HG03025 (cell line): ENCODE measurements around the gene UNC13C.
A peak's percentile ranks its signal among the peaks of the same experiment; 100 is the strongest.

Experiments
- ATAC-seq: cut with Tn5 transposase; IDR thresholded peaks from one replicate; pipeline ENCODE4 v1.9.1; 2021; ENCODE audit warnings: mild to moderate bottlenecking, moderate library complexity; ENCODE audit not compliant: unreplicated experiment, low FRiP score

UNC13C gene

DNA sequence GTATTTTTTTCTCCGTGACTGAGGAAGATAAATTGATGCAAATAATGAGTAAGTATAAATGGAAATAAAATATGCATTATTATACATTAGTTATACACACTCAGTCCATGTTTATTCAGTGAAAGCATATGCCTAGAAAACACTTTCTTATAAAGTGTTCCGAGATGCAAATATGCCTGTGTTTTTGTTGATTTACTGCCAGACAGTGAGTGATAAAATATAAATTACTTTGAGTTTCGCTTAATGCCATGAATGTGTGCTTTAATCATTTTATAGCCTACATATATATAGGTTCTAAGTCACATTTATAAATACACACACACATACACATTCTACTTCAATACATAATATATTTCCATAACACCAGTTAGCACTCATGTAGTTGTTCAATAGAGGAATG, 569.2 kb downstream of the UNC13C start:
- no peak for ATAC-seq

DNA sequence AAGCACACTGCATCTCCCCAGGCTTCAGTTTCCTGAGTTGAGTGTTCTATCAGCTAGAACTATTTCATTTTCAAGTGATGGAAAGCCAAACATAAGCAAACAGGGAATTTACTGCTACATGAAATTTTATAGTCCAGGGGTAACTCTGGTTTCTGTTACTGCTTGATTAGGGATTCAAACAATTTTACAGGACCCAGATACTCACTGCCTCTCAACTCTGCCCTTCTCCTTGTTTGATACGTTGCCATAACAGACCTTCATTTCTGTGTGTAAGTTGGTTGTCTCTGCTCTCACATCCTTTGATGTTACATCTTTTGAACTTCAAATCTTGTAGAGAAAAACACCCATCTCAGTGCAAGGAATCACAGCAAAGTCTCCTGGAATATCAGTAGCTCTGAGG, 572.7 kb downstream of the UNC13C start:
- ATAC-seq = no peak

DNA sequence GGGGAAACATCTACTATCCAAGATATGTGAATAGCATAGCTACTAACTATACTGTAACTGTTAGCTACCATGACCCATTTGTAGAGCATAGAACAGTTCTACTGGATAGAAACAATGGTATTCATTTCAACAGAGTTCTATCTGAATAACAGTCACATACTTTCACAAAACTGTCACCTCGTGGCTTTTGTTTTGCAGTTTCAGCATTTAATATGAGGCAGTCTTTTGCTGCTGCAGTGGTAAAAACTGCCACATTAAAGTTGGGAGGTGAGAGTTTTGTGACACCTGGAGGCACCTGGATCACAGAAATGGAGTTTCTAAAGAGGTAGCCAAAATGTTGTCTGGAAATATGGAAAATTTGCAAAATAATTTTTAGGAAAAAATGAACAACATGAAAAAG, 578.0 kb downstream of the UNC13C start:
- no peak for ATAC-seq

DNA sequence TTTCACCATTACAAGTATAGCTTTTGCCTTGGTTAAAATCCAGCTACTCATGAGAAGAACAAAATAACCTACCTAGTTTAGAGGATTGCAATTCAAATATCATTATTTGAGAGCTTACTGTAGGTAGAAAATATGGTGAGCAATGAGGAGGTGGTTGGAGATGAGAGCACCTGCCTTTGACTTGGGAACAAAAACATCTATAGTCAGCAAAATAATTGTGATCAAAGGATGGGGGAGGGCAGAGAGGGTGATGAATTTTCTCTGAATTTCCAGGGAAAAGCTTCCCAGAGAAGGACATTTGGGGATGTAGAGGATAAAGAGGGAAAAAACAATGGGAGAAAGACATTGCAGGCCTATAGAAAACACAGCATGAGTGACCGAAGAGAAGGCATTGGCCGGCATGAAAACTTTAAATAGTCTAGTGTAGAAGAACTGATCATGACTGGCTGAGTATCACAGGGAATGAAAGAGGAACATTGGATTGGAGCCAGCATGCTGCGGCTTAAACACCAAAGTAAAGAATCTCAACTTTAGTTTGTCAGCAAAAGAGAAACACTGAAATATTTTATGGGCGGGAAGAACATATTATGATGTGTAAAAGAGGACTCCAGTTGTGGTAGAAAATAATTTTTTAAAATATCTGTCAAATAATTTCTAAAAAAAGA, 581.3 kb downstream of the UNC13C start:
- no peak for ATAC-seq

DNA sequence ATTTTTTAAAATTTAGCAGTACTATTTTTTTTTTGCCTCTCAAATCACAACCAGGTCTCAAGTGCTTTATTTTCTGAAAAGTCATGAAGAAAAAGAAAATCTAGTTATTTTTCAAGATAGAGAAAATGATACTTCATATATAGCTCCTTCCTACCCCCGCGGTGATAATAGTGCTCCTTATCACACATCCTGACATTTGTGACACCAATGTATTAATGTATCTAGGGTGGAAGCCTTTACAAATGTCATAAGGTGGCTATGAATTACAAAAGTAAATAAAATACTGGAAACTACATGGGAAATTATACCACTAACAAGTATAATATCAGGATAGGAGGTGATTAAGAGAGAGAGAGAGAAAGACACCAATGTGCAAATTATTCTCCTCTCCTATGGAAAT, 582.2 kb downstream of the UNC13C start:
- ATAC-seq = no peak

DNA sequence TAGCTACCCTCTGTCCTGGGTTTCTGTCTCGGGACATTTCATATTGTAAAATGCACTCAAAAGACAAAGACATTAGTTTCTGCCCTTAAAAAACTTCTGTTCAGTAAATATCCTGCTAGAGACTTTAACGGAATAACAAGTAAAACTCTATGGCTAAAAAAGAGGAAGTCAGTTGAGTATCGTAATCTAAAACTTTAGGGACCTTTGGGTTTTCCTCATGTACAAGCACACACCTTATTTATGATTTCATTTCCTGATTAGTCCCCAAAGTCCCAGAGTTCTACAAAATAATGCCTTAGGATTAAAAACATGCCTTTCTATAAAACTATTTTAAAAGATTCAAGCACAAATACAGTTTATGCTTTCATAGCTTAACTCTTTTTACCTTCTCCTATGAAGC, 585.9 kb downstream of the UNC13C start:
- ATAC-seq = no peak

DNA sequence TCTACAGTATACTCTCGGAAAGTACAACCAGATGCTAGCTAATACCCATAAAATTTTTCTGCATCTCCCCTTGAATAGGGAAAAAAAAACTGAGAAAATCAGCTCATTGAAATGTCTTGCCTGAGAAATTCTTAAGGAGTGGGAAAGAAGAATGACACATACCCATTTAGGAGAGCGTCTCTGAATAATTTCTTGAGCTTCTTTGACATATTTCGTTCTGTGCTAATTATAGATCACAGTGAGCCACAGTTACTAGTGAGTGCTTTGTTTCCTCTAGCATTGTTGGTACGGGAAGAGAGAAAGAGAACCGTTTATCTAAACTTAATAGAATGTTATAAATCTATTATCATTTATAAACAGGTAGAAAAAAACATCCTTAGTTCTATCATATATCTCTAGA, 588.4 kb downstream of the UNC13C start:
- ATAC-seq = no peak

DNA sequence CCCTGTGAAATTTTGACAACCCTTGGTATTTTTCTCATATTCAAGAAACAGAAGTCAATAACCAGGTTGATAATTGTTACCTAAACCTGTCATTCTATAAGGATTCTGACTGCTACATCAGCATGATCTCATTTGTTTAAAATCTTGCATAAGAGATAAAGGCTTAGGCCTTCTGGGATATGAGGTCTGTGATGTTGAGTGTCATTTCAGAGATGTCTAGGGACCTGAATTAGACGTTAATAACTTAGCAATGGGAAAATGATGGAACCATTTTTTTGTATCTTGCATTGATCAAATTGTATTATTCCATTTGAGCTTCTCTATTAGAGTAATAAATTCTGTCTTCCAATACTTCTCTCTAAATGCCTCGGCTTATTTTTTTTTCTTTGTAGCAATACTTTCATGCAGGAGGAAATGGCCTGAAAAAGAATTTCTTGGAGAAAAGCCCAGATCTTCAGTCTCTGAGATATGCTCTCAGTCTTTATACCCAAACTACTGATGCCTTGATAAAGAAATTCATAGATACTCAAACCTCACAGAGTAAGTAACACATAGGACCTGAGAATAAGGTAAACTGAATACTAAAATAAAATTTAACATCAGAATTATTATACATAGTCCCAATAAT, 589.3 kb downstream of the UNC13C start:
- ATAC-seq = no peak

DNA sequence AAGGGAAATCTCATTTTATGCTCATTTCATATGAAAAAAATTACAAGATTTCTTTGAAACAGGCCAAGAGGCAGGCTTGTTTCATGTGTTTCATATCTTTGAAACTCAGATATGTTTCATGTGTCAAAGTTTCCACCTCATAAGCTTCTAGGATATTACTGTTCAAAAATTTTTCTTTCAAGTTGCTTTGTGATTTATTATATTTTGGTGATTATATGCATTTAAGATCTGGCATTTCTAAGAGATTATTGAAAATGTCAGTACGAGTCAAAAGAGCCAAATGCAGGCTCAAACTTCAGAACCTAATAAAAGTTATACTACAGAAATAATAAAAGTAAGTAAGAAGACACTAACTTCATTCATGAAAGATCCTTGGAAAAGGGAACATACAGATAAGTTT, 590.1 kb downstream of the UNC13C start:
- no peak for ATAC-seq

DNA sequence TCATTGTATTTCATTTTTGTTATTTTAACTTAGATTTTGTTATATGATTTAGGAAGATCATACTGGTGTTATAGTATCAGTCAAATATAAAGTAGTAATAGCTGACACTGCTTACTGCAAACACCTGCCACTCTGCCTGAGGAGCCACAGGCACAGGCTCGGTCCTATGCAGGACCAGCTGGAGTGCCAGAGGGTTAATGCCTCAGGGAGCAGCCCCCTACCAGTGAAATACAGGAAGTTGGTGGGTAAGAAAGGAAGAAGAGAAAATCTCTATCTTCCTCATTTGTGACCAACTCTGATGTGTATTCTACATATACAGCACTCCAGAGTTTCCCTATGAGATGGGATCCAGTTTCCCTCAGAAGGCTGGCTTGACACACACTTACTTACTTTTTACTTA, 593.3 kb downstream of the UNC13C start:
- ATAC-seq = no peak

DNA sequence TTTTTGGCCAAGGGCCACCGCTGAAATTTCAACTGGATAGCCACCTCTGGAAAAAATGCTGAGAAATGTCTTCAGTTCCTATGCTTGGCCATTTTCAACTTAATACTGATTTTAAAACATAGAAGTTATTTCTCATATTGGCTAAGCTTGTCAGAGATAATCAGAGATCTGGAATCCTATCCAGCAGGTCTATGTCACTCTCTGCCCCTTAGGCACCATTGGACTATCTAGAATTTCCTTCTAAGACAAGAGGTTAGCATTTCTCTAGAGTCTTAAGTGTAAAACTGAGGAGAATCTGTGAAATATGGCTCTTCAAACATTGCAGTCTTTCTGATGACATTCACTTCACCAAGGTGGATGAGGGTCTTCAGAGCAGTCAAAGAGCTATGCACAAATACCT, 597.3 kb downstream of the UNC13C start:
- no peak for ATAC-seq

DNA sequence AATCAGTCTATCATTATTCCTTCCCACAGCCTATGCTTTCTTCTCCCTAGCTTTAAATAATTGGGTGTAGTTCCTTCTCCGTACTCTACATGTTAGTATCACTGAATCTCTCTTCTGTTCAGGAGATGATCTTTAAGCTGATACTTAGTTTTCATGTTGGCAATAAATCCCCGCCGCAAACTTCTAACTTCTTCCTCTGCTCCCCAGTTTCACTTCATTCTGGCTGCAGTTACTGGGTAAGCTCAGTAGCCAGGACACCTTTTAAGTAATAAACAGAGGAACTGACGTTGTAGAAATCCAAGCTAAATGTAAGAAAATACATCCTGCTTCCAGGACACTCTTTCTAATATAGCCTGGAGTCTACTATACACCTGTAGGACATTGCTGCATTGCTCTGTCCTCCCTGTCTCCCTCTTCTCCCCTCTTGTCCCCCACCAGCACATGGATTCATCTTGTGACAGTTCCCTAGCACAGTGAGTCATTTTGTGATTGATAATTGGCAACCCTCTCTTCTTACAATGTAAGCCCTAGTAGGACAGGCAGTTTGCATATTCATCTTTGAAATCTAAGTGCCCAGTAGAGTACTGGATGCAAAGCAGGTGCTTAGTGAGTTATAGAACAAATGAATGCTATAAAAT, 598.2 kb downstream of the UNC13C start:
- no peak for ATAC-seq

DNA sequence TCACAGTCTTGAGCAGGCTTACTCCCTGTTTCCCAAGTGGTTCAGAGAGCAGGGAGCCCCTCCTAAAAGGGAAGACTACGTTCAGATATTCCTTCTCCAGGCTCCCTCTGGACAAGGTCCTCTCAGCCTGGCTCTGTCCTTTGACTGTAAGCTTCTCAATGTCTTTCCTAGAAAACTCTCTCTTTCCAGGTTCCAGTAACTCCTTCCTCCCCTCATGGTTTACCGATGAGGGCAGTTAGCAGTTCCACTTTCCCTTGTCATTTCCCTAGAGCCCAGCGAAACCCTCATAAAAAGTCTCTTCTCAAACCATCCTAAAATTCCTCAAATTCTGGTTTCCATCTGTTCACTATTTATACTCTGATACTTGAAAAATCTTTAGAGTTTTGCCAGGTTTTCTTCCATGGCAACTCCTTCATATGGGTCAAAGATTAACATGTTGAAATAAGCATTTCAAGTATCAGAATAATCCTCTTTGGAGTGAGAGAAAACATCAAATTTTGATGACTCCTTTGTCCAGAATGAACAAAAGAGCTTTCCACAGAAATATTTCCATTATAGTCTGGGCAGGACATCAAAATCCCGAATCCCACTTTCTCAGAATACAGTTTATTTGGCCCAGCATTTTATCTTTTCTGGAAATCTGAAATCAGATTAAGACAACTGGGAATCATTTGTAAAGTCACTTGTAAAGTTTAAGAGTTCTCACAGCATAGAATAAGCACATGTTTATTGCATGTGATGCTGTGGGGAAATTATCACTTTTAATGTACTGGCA, 599.4 kb downstream of the UNC13C start:
- ATAC-seq = no peak

DNA sequence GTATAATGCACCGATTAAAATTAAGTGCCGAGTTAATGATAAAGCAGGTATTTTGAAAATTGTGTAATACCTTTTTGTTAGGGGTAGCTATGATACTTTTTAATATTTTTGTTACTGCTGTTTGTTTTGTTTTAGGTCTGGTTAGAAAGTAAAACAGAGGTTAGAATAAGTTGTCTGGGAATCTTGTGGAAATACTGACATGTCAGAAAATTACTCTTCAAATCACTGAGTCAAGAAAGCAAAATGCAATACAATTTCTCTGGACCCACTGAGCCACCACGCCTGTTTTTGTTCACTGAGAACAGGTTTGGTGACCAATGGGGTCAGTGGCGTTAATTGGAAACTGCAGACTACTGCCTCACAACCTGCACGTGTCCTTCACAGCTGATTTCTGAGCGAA, 601.6 kb downstream of the UNC13C start:
- no peak for ATAC-seq

DNA sequence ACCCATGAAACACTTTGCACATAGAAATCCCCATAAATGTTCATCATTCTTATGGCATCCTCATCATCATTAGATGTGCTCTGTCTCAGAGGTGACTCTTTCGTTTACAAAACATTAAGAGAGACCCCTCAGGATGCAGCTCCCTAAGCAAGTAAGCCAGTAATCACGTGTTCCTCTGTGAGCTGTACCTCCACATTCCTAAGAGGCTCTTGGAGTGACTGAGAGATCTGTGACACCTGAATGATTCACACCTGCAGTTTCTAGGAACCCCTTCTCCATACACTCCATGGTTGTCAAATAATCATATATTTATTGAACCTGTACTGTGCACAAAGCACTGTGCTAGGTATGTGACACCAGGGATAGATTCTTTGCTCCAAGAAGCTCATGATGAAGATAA, 602.4 kb downstream of the UNC13C start:
- no peak for ATAC-seq

DNA sequence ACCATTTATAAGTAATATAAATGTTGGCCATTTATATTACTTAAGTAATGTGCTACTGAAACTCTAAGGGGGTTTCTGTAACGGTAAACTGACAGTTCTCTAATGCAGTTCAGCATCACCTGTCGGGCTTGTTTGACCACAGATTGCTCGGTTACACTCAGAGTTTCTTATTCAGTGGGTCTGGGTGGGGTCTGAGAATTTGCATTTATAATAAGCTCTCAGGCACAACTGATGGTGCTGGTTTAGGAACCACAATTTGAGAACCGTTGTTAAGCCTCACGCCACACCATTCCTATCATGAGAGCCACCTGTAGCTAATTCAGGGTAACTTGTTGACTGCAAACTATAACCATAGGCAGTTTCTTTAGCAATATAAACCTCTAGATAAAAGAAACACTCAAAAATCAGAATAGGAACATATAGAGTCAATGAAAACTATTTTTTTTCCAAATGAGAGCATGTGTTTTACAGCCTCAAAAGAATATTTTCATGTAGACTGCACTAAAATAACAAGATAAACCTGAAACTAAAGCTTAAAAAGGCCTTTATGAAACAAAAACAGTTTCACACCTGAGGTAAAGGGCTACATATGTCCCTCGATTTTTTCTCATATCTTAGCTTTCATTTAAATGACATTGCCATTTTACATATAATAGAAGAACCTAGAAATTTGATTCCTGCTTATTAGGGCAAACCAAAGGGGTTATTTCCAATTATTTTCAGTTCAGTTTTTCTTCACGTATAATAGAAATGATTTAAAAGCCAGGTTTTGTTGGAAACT, 604.8 kb downstream of the UNC13C start:
- peak; percentile 88 for ATAC-seq

DNA sequence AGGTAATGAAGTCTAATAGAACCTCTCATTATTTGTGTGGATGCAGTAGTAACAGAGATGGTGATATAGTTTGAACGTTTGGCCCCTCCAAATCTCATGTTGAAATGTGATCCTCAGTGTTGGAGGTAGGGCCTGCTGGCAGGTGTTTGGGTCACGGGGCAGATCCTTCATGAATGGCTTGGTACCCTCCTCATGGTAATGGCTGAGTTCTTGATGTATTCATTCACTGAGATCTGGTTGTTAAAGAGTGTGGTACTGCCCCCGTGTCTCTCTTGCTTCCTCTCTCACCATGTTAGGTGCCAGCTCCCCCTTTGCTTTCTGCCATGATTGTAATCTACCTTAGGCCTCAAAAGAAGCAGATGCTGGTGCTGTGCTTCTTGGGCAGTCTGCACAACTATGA, 606.8 kb downstream of the UNC13C start:
- ATAC-seq = no peak

DNA sequence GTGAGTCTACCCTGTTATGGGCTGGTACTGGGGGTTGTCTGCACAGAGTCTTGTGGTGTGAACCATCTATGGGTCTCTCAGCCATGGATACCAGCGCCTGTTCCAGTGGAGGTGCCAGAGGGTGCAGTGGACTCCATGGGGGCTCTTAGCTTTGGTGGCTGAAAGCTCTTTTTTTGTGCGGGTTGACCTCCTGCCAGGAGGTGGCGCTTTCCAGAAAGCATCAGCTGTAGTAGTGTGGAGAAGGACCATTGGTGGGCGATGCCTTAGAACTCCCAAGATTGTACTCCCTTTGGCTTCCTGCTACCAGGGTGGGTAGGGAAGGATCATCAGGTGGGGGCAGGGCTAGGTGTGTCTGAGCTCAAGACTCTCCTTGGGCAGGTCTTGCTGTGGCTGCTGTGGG, 615.9 kb downstream of the UNC13C start:
- ATAC-seq = no peak

DNA sequence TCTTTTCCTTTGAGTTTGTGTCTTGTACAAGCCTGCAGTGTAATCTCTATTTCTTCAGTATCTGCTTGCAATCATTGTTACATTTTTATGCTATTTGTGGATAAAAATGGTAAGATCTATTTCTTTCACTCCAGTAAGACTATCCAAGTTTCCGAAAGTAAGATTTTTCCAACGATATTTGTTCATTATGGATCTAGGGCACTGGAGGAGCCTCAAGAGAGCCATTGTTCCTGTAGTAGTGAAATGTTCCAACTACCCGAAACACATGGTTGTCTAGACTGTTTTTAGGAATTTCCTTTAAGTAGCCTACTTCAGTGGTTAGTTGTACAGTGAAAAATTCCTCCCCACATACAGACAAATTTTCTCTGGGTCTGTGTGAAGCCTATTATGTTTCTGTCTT, 621.1 kb downstream of the UNC13C start:
- ATAC-seq = no peak

DNA sequence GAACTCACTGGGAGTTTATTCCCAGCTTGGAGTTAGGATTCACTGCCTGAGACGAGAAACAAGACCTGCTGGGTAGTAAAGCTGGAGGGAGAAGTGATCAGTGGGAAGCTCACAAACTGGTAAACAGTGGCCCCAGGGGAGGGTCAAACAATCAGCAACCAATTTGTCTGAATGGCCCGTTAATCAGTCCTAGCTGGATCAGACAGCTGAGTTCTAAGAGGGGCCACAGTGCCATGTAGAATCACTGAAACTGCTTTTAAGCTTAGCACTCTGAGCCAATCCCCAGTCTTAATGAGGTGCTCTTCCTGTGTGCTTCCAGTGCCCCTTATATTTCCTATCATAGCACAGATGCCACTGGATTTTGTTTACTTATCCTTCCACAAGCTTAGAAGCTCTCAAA, 626.8 kb downstream of the UNC13C start:
- ATAC-seq = no peak

DNA sequence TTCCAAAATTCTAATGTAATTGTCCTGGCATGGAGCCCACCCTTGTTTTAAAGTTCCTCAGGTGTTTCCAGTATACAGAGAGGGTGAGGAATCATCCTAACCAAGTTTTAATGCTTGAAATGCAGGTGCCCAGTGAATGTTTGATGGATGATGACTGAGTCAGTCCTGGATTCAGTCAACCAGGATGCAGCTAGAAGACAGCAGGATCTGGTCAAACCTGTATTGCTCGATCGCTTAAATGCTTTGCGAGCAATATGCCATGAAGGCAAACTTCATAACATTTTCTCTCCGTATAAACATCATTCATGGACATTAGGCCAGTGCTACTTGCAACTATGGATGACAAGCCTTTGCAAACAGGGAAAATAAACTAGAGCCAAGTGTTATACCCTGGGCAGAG, 627.3 kb downstream of the UNC13C start:
- no peak for ATAC-seq
